COLO668 (cell line): ENCODE data around the gene HRG.
"Not testable (repeated sequence)": the region's sequence is repeated elsewhere in the genome, so short reads cannot be mapped to it uniquely, and the experiment has no call there.

ENCODE experiments used
- DNase-seq: peaks from one replicate; lab custom pipeline; 2025; ENCODE audit not compliant: unreplicated experiment; lab: John Stamatoyannopoulos, UW

The HRG gene

GRCh38 chr3:186680869-186681268, 15.1 kb downstream of the HRG start:
- DNase-seq, result no peak

GRCh38 chr3:186682812-186683211, 17.0 kb downstream of the HRG start:
- DNase-seq, result no peak

DNA sequence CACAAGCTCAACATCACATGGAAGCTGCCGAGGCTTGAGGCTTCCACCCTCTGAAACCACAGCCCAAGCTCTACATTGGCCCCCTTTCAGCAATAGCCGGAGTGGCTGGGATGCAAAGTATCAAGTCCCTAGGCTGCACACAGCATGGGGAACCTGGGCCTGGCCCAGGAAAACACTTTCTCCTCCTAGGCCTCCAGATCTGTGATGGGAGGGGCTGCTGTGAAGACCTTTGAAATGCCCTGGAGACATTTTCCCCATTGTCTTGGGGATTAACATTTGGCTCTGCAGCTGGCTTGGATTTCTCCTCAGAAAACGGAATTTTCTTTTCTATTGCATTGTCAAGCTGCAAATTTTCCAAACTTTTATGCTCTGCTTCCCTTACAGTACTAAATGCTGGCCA, 18.2 kb downstream of the HRG start:
- DNase-seq, result no peak

DNA sequence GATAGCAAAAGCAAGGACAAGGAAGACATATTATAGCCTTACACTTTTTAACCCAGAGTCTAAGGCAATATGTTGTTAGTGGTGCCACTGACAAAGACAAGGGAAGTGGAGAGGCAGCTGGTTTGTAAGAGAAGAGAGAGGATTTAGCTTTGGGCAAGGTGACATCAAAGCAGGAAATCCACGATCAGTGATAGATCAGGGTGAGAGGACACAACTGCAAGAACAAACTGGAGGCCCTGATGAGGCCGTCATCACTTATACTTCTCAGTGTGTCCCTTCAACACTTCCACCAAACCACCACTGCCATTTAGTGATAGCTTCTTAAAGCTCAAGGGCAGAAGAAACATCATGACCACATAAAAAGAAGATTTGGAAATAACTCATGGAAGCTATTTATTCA, 20.7 kb downstream of the HRG start:
- DNase-seq, result not testable (repeated sequence)

- no peak for DNase-seq
Measured at GRCh38 chr3:186687120-186687651, 21.4 kb downstream of the HRG start.

DNA sequence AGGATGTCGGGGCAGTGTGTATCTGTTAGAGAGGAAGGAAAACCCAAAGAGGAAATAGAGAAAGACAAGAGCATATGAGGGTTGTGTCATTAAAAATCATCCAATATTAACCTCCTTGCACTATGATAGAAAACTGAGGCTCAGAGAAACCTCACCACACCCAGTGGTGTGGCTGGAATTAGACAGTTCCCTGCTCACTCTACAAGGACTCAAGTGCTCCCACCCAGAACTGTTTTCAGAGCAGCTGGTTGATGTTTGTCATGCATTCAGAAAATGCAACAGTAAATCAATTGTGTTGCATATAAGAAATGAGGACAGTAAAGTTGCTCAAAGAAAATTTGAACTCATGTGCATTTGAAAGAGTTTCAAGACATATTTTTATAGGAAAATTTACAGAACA, 24.5 kb downstream of the HRG start:
- not testable (repeated sequence) for DNase-seq

GRCh38 chr3:186691676-186692075, 25.9 kb downstream of the HRG start:
- no peak for DNase-seq

DNA sequence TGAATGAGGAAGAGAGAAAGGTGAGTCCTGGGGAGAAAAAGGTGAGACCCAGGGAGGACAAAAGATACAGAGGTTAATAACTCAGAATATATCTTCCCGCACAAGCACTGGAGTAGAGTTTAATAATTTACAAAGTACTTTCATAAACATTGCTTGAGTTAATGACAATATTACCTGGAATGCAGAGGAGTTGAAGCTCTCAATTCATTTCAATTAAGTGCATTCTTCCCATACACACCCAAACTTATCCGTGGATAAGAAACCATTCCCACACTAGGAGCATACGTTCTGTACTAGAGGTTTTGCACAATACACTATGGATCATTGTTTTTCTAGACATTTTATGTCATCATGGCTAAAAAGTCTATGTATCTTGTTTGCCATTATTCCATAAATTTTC, 28.0 kb downstream of the HRG start:
- DNase-seq, result no peak

GRCh38 chr3:186694288-186695032, 28.6 kb downstream of the HRG start:
- DNase-seq, result no peak

GRCh38 chr3:186696522-186696921, 30.7 kb downstream of the HRG start:
- DNase-seq, result no peak

GRCh38 chr3:186697510-186697909, 31.7 kb downstream of the HRG start:
- no peak for DNase-seq

- no peak for DNase-seq
Measured at GRCh38 chr3:186700267-186700666, 34.5 kb downstream of the HRG start.

DNA sequence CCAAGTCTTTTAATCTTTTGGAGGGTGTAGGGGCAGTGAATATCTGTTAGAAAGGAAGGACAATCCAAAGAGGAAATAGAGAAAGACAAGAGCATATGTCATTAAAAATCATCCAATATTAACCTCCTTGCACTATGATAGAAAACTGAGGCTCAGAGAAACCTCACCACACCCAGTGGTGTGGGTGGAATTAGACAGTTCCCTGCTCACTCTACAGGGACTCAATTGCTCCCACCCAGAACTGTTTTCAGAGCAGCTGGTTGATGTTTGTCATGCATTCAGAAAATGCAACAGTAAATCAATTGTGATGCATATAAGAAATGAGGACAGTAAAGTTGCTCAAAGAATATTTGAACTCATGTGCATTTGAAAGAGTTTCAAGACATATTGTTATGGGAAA, 36.6 kb downstream of the HRG start:
- DNase-seq, result not testable (repeated sequence)

DNA sequence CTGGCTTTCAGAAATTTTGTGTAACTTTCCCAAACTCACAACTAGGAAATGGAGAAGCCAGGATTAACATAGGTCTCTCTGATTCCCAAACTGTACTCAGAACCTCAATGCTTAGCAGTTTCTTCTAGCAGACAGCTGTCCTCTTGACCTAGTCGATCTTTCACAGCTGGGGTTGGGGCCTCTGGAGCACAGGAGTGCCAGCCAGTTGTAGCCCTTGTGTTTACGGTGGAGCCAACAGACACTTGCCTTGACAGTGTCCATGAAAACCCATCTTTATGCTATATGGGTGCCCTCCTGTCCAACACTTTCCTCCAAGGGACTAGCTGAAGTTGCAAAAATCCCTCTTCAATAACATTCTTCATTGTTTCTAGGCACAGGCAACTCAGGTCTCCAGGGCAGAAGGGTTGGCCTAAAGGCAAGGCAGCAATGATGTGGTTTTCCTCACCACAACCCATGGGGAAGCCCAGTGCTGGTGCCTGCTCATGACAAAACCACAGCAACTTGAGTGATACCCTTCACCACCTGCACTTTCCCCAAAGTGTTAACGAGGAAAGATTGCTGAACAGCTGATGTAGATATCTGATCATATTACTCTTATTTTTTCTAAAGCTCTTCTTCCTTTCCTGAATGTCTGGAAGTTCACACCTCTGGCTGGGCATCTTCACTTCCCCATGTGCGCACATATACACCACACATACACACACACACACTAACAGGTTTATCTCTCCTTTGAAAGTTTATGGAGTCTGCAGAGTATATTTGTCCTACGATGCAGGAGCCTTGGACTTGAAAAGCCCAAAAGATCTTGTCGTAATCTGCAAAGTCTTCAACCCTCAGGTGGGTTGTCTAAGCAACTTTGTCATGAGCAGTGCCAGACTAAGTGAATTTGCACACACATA, 40.3 kb downstream of the HRG start:
- DNase-seq, result no peak

DNA sequence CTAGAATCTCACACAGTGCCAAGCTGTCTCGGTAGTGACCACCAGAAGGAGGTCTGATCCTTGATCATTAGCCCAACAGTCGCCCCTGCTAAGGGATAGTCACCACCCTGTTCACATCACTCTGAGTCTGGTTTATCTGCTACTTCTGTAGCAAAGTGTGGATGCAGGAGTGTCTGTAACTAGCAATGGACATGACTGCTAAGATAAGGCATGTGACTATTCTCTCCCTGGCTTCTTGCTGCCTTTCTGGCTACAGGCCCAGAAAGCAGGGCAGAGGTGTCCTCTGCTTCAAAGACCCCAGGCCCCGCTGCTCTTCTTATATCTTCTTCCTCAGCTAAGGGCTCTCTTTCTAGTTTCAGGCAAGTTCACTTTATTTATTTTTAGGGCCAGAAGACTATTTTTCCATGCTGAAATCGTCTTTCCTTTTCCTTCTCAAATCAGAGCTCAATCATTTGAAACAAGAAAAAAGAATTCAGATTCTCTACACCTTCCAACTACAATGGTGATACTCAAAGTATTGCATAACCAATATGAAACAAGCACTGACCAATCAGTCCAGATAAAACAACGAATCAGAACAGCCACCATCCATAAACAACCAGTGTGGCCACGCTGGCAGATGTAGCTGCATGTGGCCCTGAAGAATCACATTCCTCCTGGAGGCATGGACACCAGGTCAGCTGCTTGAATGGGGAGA, 43.3 kb downstream of the HRG start:
- DNase-seq, result no peak

DNA sequence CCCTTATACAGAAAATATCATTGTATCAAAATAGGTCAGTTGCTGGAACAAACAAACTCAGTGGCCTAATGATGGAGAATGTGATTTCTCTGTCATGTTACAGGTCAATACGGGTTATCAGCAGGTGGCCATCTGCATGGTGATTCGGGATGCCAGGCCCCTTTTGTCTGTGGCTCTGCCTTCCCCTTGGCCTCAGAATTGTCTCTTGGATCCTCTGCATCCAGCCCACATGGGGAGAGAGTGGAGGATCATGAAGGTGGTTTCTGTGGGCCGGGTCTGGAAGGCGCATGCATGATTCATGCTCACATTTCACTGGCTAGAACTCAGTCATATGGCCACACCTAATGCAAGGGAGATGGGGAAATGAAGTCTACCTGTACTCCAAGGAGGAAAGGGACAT, 44.9 kb downstream of the HRG start:
- not testable (repeated sequence) for DNase-seq

- no peak for DNase-seq
Measured at GRCh38 chr3:186713499-186713898, 47.7 kb downstream of the HRG start.

DNA sequence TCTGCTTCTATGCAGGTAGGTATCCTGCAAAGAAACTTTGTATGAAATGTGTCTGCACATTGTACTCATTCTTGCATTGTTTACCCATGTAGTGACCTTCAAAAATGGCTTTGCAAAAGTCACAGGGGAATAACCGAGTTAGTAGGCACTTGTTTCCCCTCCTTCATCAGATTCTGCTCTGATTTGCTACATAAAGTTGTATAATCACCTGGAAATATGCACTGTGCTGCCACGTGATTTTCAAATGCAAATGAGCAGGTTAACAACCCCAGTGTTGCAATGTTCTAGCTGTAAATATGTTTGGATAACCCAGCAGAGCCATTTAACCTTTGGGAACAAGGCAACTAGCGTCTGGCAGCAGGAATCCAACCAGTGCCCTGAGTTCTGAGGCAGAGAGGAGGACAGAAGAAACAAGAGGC, 51.2 kb downstream of the HRG start, which contains the start of gene KNG1:
TSS of gene KNG1 (plus strand) at position 321 of the 419 bp plus-strand sequence. CDS start 184 bp downstream, outside the sequence.
- no peak for DNase-seq

DNA sequence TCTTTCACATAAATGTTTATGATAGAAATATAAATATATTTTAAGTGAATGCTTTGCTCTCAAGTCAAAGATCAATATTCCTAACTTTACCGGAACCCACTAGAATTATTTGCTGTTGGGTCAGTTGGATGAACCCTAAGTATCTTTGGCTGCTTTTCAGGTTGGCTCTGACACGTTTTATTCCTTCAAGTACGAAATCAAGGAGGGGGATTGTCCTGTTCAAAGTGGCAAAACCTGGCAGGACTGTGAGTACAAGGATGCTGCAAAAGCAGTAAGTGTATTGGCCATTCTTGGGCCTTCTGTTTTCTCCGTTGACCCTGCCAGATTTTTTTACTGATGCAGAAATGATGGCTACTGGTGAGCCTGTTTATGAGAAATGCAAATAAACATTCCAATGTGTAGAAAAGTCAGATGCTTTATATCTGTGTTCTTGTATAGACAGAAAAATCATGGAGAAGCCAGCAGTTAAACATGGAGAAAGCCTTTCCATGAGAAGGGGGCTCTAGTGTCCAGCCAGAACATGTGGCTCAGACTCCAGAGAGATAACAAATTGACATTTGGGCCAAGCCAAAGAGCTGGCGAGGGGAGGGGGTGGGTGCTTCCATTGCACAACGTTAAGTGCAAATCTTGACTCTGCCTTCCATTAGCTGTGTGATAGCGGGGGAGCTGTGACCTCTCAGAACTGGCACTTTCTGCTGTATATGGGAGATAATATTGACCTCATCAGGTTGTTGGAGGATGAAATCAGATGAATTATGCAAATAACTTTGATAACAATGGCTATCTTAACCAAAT, 54.3 kb downstream of the HRG start:
- DNase-seq, result no peak

DNA sequence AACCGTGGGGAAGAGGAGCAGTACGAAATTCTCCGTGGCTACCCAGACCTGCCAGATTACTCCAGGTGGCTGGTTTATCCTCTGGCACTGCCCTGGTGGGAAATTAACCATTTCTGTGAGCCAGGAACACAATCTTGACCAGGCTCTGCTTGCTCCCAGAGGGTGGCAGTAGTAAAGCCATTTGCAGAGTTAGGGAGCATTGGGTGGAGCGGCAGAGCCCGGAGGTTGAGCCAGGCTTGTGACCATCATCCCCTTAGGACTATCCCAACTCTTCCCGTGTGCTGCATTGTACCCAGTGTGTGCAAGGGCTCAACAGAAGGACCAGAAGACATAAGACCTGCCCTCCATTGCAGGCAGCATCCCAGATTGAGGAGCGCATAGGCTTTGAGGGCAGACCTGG, 56.6 kb downstream of the HRG start:
- DNase-seq, result no peak
